HEK293T (cell line): ENCODE measurements around the gene CELF4.

Experiments used
- CTCF ChIA-PET: fragments of 350-600 bp; formaldehyde crosslinking; extraction: SDS; loops from one replicate; lab custom pipeline; 2021; ENCODE audit warnings: antibody characterized with exemption, inconsistent platforms; lab: Yijun Ruan, JAX
- POLR2A ChIA-PET: fragments of 350-600 bp; formaldehyde crosslinking; extraction: SDS; loops from one replicate; lab custom pipeline; 2020; ENCODE audit warnings: antibody characterized with exemption, inconsistent platforms; lab: Yijun Ruan, JAX
- DNase-seq: peaks from one replicate; pipeline ENCODE4 v3.0.0; 2012; ENCODE audit warnings: mixed read lengths; ENCODE audit errors: extremely low spot score
- ARNT ChIP-seq: fragments of 450-650 bp; IDR thresholded peaks from 2 replicates; pipeline ENCODE4 v1.6.1; 2017; ENCODE audit warnings: mild to moderate bottlenecking
- BHLHE40 ChIP-seq: fragments of 450-650 bp; IDR thresholded peaks from 2 replicates; pipeline ENCODE4 v1.6.1; 2016; ENCODE audit warnings: mild to moderate bottlenecking, moderate library complexity, borderline replicate concordance
- CTBP1 ChIP-seq: fragments of 450-650 bp; IDR thresholded peaks from 2 replicates; pipeline ENCODE4 v1.6.1; 2016; ENCODE audit warnings: borderline replicate concordance
- ELF4 ChIP-seq: fragments of 450-650 bp; IDR thresholded peaks from 2 replicates; pipeline ENCODE4 v1.6.1; 2017; ENCODE audit warnings: antibody characterized with exemption
- FOXA1 ChIP-seq: fragments of 450-650 bp; IDR thresholded peaks from 2 replicates; pipeline ENCODE4 v1.6.1; 2016; ENCODE audit warnings: mild to moderate bottlenecking
- FOXK2 ChIP-seq: fragments of 450-650 bp; IDR thresholded peaks from 2 replicates; pipeline ENCODE4 v1.6.1; 2016; ENCODE audit warnings: mild to moderate bottlenecking
- FOXM1 ChIP-seq: fragments of 450-650 bp; IDR thresholded peaks from 2 replicates; pipeline ENCODE4 v1.6.1; 2017; ENCODE audit warnings: mild to moderate bottlenecking, borderline replicate concordance
- HDGF ChIP-seq: fragments of 450-650 bp; IDR thresholded peaks from 2 replicates; pipeline ENCODE4 v1.6.1; 2017; ENCODE audit warnings: antibody characterized with exemption, borderline replicate concordance
- L3MBTL2 ChIP-seq: fragments of 450-650 bp; conservative IDR thresholded peaks from 2 replicates; pipeline ENCODE4 v1.6.1; 2016; ENCODE audit warnings: mild to moderate bottlenecking
- LEF1 ChIP-seq: fragments of 450-650 bp; IDR thresholded peaks from 2 replicates; pipeline ENCODE4 v1.6.1; 2017; ENCODE audit warnings: mild to moderate bottlenecking, borderline replicate concordance
- NFRKB ChIP-seq: fragments of 450-650 bp; IDR thresholded peaks from 2 replicates; pipeline ENCODE4 v1.6.1; 2016; ENCODE audit warnings: mild to moderate bottlenecking, moderate library complexity
- SP1 ChIP-seq: fragments of 450-650 bp; IDR thresholded peaks from 2 replicates; pipeline ENCODE4 v1.6.1; 2017
- SUZ12 ChIP-seq: fragments of 450-650 bp; IDR thresholded peaks from 2 replicates; pipeline ENCODE4 v1.6.1; 2016; ENCODE audit warnings: mild to moderate bottlenecking
- TARDBP ChIP-seq: fragments of 450-650 bp; IDR thresholded peaks from 2 replicates; pipeline ENCODE4 v1.6.1; 2016
- ZNF384 ChIP-seq: fragments of 450-650 bp; IDR thresholded peaks from 2 replicates; pipeline ENCODE4 v1.6.1; 2016
- TF ChIP-seq, protein P1 (sequence below): fragments of 450-650 bp; IDR thresholded peaks from 2 replicates; pipeline ENCODE4 v1.6.1; 2016

CELF4 gene

DNA sequence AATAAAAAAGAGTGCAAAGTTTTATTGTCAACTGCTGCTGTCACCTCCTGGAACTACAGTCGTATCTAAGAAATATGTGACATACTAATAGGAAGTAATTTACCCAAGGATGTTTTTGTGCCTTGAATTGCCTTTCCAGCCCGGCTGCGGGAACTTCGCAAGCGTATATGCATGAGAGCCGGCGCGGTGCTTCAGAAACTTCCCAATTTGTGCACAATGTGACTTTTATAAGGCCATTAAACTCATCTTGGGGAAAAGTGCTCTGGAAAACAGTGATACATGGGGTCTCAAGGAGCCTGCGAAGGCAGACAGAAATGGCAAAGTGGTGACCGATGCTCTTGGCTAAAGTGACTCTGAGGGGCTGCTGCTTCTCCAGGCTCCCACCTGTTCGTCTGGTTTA lies 41.7 kb upstream of the CELF4 start:
- POLR2A ChIA-PET = no interaction called here
- TF ChIP-seq SUZ12 (no peak), BHLHE40 (no peak), FOXM1 (no peak), NFRKB (no peak), ELF4 (no peak), LEF1 (no peak), ARNT (no peak), FOXA1 (no peak), L3MBTL2 (no peak)
- TF ChIP-seq, protein P1, sequence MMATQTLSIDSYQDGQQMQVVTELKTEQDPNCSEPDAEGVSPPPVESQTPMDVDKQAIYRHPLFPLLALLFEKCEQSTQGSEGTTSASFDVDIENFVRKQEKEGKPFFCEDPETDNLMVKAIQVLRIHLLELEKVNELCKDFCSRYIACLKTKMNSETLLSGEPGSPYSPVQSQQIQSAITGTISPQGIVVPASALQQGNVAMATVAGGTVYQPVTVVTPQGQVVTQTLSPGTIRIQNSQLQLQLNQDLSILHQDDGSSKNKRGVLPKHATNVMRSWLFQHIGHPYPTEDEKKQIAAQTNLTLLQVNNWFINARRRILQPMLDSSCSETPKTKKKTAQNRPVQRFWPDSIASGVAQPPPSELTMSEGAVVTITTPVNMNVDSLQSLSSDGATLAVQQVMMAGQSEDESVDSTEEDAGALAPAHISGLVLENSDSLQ = no peak
- CTCF ChIA-PET = no interaction called here
- DNase-seq = no peak

DNA sequence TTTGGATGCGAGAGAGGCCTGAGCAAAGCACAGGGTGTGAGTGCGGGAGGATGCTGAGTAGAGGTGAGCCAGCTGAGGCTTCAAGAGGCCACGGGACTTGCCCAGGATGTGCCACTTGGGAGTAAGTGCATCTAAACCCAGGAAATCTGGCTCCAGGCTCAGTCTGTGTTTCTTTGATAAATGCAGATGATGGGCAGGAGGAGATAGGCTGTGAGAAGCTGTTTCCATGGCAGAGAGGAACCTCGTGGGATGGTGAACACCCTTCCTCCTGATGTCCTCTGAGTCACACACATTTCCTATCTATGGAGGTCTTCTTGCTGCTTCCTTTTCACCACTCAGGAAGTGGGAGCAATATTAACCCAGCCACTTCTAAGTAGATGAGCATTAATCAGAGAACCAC lies 38.4 kb upstream of the CELF4 start:
- TF ChIP-seq SUZ12 = no peak
- TF ChIP-seq TARDBP = no peak
- no peak for TF ChIP-seq ELF4
- TF ChIP-seq, protein P1 = no peak
- TF ChIP-seq BHLHE40 = no peak
- no peak for TF ChIP-seq ZNF384
- TF ChIP-seq LEF1 = no peak
- no peak for TF ChIP-seq SP1
- TF ChIP-seq FOXA1 = no peak
- no peak for TF ChIP-seq NFRKB
- TF ChIP-seq HDGF = no peak
- no peak for TF ChIP-seq FOXM1
- no peak for TF ChIP-seq L3MBTL2
- TF ChIP-seq ARNT = no peak
- no peak for TF ChIP-seq FOXK2
- TF ChIP-seq CTBP1 = no peak
- ChIA-PET POLR2A (no interaction called here), CTCF (no interaction called here)
- no peak for DNase-seq

GRCh38 chr18:37598966-37599896 lies 33.6 kb upstream of the CELF4 start:
- TF ChIP-seq LEF1 (no peak), BHLHE40 (no peak), FOXM1 (no peak), ARNT (no peak), ELF4 (no peak), CTBP1 (no peak), HDGF (no peak), ZNF384 (no peak), FOXA1 (no peak), NFRKB (no peak), TARDBP (no peak), SP1 (no peak), SUZ12 (no peak), L3MBTL2 (no peak), FOXK2 (no peak)
- TF ChIP-seq, protein P1 = no peak
- ChIA-PET CTCF (no interaction called here), POLR2A (interaction anchor here (0.7 kb wide), 1 partner anchor 13 kb away, joined by 3 read pairs; no protein-coding TSS in a partner anchor)
- no peak for DNase-seq

- TF ChIP-seq TARDBP (no peak), HDGF (no peak), SP1 (no peak), CTBP1 (no peak), L3MBTL2 (no peak), NFRKB (no peak), LEF1 (no peak), ARNT (no peak), ZNF384 (no peak), FOXA1 (no peak), FOXK2 (no peak), ELF4 (no peak), SUZ12 (no peak), FOXM1 (no peak), BHLHE40 (no peak)
- TF ChIP-seq, protein P1 = no peak
- DNase-seq = no peak
- POLR2A ChIA-PET = no interaction called here
- CTCF ChIA-PET = no interaction called here
Observed at GRCh38 chr18:37598396-37598795, 32.8 kb upstream of the CELF4 start.

GRCh38 chr18:37590346-37590745 lies 24.7 kb upstream of the CELF4 start:
- ChIA-PET POLR2A (no interaction called here), CTCF (interaction anchor here (1.4 kb wide), 1 partner anchor 12 kb away, joined by 4 read pairs; no protein-coding TSS in a partner anchor)
- no peak for DNase-seq
- TF ChIP-seq, protein P1 = no peak
- TF ChIP-seq FOXM1 (no peak), SP1 (no peak), CTBP1 (no peak), FOXA1 (no peak), LEF1 (no peak)
